PC-3 (cell line): Measurements from ENCODE around the gene RNF128. TPM values are rescaled to one million over a fixed set of nuclear protein-coding genes. Genes with fewer than 3 reads are reported as not detected.

Source experiments
- ATAC-seq: fragments of 200-7000 bp; cut with Tn5 transposase; 2 replicates; pipeline ENCODE4 v1.9.1; 2020; ENCODE audit warnings: mild to moderate bottlenecking, moderate library complexity
- Bru-seq: library from RNA; stranded (reverse); fragments of 400-500 nt; gene quantifications from one replicate; lab custom pipeline; 2021; lab: Mats Ljungman, UMichigan
- BruChase-seq, 2 experiments: library from RNA; stranded (reverse); fragments of 400-500 nt; gene quantifications; one replicate each; lab custom pipeline; 2021; lab: Mats Ljungman, UMichigan
- BruUV-seq: library from RNA; stranded (reverse); fragments of 400-500 nt; replicated peaks from 2 replicates; lab custom pipeline; 2021; lab: Mats Ljungman, UMichigan
- CTCF ChIA-PET: fragments of 300-600 bp; sonication (Branson Sonifier 250); formaldehyde crosslinking; loops from one replicate; lab custom pipeline; 2022; ENCODE audit warnings: antibody characterized with exemption; lab: Charles Lee
- POLR2A ChIA-PET: fragments of 300-600 bp; sonication (Branson Sonifier 250); formaldehyde crosslinking; loops from one replicate; lab custom pipeline; 2022; ENCODE audit warnings: antibody characterized with exemption; ENCODE audit not compliant: unreplicated experiment; lab: Charles Lee
- DNase-seq: peaks from one replicate; pipeline ENCODE4 v3.0.0-alpha.2; 2015
- H2AFZ ChIP-seq: fragments of 300-600 bp; sonication (generic); 2 replicates; pipeline ENCODE4 v1.6.0; 2016; ENCODE audit warnings: antibody characterized with exemption, low read length
- H3F3A ChIP-seq: fragments of 300-600 bp; sonication (generic); one replicate; pipeline ENCODE4 v1.6.0; 2017; ENCODE audit warnings: antibody characterized with exemption, low read length, control low read depth, mild to moderate bottlenecking; ENCODE audit not compliant: unreplicated experiment
- H3K27ac ChIP-seq: fragments of 300-600 bp; sonication (generic); 2 replicates; pipeline ENCODE4 v1.5.1; 2016; ENCODE audit warnings: mild to moderate bottlenecking, low read length
- H3K27me3 ChIP-seq: fragments of 300-600 bp; sonication (generic); 2 replicates; pipeline ENCODE4 v1.6.1; 2016; ENCODE audit warnings: low read length, mixed read lengths
- H3K36me3 ChIP-seq: fragments of 300-600 bp; sonication (generic); 2 replicates; pipeline ENCODE4 v1.6.1; 2016; ENCODE audit warnings: low read depth, mixed run types, low read length, mixed read lengths
- H3K4me1 ChIP-seq: fragments of 300-600 bp; sonication (generic); 2 replicates; pipeline ENCODE4 v1.5.1; 2016; ENCODE audit warnings: low read length; ENCODE audit not compliant: insufficient read depth
- H3K4me2 ChIP-seq: fragments of 300-600 bp; sonication (generic); 2 replicates; pipeline ENCODE4 v1.6.0; 2016; ENCODE audit warnings: low read length
- H3K4me3 ChIP-seq: fragments of 300-600 bp; sonication (generic); 2 replicates; pipeline ENCODE4 v1.5.1; 2016; ENCODE audit warnings: mild to moderate bottlenecking, low read length, mixed read lengths
- H3K79me2 ChIP-seq: fragments of 300-600 bp; sonication (generic); 2 replicates; pipeline ENCODE4 v1.6.1; 2017; ENCODE audit warnings: low read length, mixed read lengths
- H3K9ac ChIP-seq: fragments of 300-600 bp; sonication (generic); 2 replicates; pipeline ENCODE4 v1.6.0; 2016; ENCODE audit warnings: mild to moderate bottlenecking, low read length
- H3K9me2 ChIP-seq: fragments of 300-600 bp; sonication (generic); replicated peaks from 2 replicates; pipeline ENCODE4 v1.6.1; 2016; ENCODE audit warnings: mixed run types, low read length, mixed read lengths
- H3K9me3 ChIP-seq: fragments of 300-600 bp; sonication (generic); 2 replicates; pipeline ENCODE4 v1.6.1; 2016; ENCODE audit warnings: low read length, mixed read lengths
- H4K20me1 ChIP-seq: fragments of 300-600 bp; sonication (generic); 2 replicates; pipeline ENCODE4 v1.6.1; 2016; ENCODE audit warnings: low read length, mixed read lengths
- EZH2 ChIP-seq: fragments of 300-600 bp; sonication (generic); IDR thresholded peaks from one replicate; pipeline ENCODE4 v1.6.1; 2017; ENCODE audit warnings: antibody characterized with exemption, mild to moderate bottlenecking, low read length; ENCODE audit not compliant: unreplicated experiment
- EZH2phosphoT487 ChIP-seq: fragments of 300-600 bp; sonication (generic); IDR thresholded peaks from 2 replicates; pipeline ENCODE4 v1.6.1; 2018; ENCODE audit warnings: mild to moderate bottlenecking, antibody characterized with exemption, low read length, borderline replicate concordance
- intact Hi-C: fragments of 100-400 bp; cut with micrococcal nuclease; formaldehyde crosslinking; loops from 2 replicates; pipeline ENCODE4 v1.9.0; 2023
- long read RNA-seq: library from polyadenylated mRNA; unstranded; transcript quantifications from one replicate; pipeline ENCODE4 v2.0.0, GENCODE V29; 2021; ENCODE audit not compliant: unreplicated experiment
- total RNA-seq: library from RNA; depleted of rRNA; stranded (reverse); fragments of >200 nt; gene quantifications from 2 replicates; pipeline ENCODE4 v1.2.3, GENCODE V29; 2014; rRNA removed
- TF ChIP-seq, protein P1 (sequence below): fragments of 300-600 bp; sonication (generic); conservative IDR thresholded peaks from 2 replicates; pipeline ENCODE4 v1.5.1; 2017; ENCODE audit warnings: antibody characterized with exemption, low read depth, mild to moderate bottlenecking, low read length

The RNF128 gene, protein sequence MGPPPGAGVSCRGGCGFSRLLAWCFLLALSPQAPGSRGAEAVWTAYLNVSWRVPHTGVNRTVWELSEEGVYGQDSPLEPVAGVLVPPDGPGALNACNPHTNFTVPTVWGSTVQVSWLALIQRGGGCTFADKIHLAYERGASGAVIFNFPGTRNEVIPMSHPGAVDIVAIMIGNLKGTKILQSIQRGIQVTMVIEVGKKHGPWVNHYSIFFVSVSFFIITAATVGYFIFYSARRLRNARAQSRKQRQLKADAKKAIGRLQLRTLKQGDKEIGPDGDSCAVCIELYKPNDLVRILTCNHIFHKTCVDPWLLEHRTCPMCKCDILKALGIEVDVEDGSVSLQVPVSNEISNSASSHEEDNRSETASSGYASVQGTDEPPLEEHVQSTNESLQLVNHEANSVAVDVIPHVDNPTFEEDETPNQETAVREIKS
- not detected in 2 replicates for total RNA-seq
- percentile 3 among the genes with signal in this experiment for Bru-seq, nascent RNA
- BruChase-seq, experiment 1, labeled RNA remaining after a 6-hour chase: percentile 4 among the genes with signal in this experiment
- BruChase-seq, experiment 2, labeled RNA remaining after a 2-hour chase: percentile 1 among the genes with signal in this experiment
- long read RNA-seq: 0 reads

DNA sequence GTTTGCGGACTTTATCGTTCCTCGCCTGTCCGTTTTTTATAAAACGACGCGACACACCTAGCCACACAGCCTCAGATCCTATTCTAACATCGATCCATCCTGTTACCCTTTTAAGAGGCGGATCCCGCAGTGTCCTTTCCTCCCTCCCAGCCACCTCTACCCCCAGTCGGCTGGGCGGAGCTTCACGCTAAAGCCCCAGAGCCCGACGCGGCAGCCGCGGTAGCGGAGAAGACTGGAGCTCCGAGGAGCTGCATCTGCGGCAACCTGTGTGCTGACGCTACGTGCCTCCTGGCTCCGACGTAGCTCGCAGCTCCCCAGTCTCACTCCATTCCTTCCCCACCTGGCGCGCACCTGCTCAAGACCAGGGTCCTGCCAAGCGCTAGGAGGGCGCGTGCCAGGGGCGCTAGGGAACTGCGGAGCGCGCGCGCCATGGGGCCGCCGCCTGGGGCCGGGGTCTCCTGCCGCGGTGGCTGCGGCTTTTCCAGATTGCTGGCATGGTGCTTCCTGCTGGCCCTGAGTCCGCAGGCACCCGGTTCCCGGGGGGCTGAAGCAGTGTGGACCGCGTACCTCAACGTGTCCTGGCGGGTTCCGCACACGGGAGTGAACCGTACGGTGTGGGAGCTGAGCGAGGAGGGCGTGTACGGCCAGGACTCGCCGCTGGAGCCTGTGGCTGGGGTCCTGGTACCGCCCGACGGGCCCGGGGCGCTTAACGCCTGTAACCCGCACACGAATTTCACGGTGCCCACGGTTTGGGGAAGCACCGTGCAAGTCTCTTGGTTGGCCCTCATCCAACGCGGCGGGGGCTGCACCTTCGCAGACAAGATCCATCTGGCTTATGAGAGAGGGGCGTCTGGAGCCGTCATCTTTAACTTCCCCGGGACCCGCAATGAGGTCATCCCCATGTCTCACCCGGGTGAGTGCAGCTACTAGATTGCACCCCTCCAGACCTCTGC, at the start of gene RNF128:
RNF128 (plus strand) TSS at position 217 of the 953 bp plus-strand sequence; CDS start at position 430, 213 bp downstream.
- Histone ChIP-seq H3K4me1 (peaks cover 4% of the 10 kb centered on the region; the same call in 1 of the 2 replicates), H3K27me3 (peaks cover 68% of the 10 kb centered on the region), H3K36me3 (no peaks in the 10 kb centered on the region), H3K9me3 (no peaks in the 10 kb centered on the region), H2AFZ (peak within 1 kb of the TSS; percentile 65), H3K9ac (no peak within 1 kb of the TSS), H3K27ac (no peak within 1 kb of the TSS), H3K4me2 (peak within 1 kb of the TSS; percentile 76), H3K4me3 (peak within 1 kb of the TSS; percentile 58), H3K9me2 (no peaks in the 10 kb centered on the region), H3F3A (no peaks in the 10 kb centered on the region), H4K20me1 (no peaks in the 10 kb centered on the region), H3K79me2 (no peaks in the 10 kb centered on the region)
- CTCF ChIA-PET: no interaction called here
- DNase-seq (peak; percentile 43), ATAC-seq (peak; percentile 83)
- BruUV-seq: no TSS peak
- TF ChIP-seq EZH2phosphoT487: peak; percentile 60; the same call in 1 of the 2 replicates
- peak; percentile 63 for TF ChIP-seq EZH2
- TF ChIP-seq, protein P1, sequence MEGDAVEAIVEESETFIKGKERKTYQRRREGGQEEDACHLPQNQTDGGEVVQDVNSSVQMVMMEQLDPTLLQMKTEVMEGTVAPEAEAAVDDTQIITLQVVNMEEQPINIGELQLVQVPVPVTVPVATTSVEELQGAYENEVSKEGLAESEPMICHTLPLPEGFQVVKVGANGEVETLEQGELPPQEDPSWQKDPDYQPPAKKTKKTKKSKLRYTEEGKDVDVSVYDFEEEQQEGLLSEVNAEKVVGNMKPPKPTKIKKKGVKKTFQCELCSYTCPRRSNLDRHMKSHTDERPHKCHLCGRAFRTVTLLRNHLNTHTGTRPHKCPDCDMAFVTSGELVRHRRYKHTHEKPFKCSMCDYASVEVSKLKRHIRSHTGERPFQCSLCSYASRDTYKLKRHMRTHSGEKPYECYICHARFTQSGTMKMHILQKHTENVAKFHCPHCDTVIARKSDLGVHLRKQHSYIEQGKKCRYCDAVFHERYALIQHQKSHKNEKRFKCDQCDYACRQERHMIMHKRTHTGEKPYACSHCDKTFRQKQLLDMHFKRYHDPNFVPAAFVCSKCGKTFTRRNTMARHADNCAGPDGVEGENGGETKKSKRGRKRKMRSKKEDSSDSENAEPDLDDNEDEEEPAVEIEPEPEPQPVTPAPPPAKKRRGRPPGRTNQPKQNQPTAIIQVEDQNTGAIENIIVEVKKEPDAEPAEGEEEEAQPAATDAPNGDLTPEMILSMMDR: no peak
- intact Hi-C loops: no loop called here
- POLR2A ChIA-PET: interaction anchor here (0.6 kb wide), 1 partner anchor 106 kb away, joined by 4 read pairs; no protein-coding TSS in a partner anchor

DNA sequence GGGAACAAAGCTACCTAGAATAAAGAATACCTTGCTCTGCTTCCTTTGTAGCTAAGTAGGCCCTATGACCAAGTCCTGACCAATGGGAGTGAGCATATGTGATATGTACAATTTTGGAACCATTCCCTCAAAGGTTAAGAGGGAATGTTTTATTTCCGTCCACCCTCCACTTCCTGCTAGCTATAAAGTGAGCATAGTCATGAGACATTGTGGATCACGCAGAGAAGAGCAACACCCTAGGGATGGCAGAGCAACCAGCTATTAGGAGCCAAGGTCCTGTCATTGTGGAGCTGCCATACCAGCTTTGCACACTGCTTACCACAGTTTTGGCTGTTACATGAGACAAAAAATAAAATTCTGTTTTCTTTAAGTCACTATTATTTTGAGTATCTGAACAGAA, 45.8 kb upstream of the RNF128 start:
- Histone ChIP-seq H3K79me2 (no peaks in the 10 kb centered on the region), H3K4me1 (no peaks in the 10 kb centered on the region), H3K9me2 (no peaks in the 10 kb centered on the region), H3K4me2 (no peak overlapping the region), H3K27ac (no peak overlapping the region), H3K9me3 (no peaks in the 10 kb centered on the region), H3F3A (no peaks in the 10 kb centered on the region), H3K36me3 (no peaks in the 10 kb centered on the region), H3K27me3 (peaks cover 7% of the 10 kb centered on the region), H4K20me1 (no peaks in the 10 kb centered on the region), H2AFZ (no peak overlapping the region), H3K9ac (no peak overlapping the region), H3K4me3 (no peak overlapping the region)
- no TSS peak for BruUV-seq
- DNase-seq (no peak), ATAC-seq (no peak)
- TF ChIP-seq, protein P1: no peak
- TF ChIP-seq EZH2phosphoT487: no peak
- no peak for TF ChIP-seq EZH2
- intact Hi-C loops: no loop called here
- ChIA-PET CTCF (no interaction called here), POLR2A (no interaction called here)
